NCI-H2171 treated with DMSO at 0.1 percent for 48 hours (cell line): ENCODE results near the gene CYP2C8.
"Not testable (repeated sequence)": the region's sequence is repeated elsewhere in the genome, so short reads cannot be mapped to it uniquely, and the experiment has no call there.

Experiments
- DNase-seq: peaks from one replicate; lab custom pipeline; 2025; lab: John Stamatoyannopoulos, UW

CYP2C8 gene

GRCh38 chr10:95069286-95069685, at the start of gene CYP2C8:
Gene CYP2C8, minus strand, starts transcription at chr10:95069497. Its CDS starts 95 bp downstream, at chr10:95069402.
- DNase-seq: no peak

- no peak for DNase-seq
Measured at GRCh38 chr10:95116869-95117269, 47.6 kb upstream of the CYP2C8 start.

DNA sequence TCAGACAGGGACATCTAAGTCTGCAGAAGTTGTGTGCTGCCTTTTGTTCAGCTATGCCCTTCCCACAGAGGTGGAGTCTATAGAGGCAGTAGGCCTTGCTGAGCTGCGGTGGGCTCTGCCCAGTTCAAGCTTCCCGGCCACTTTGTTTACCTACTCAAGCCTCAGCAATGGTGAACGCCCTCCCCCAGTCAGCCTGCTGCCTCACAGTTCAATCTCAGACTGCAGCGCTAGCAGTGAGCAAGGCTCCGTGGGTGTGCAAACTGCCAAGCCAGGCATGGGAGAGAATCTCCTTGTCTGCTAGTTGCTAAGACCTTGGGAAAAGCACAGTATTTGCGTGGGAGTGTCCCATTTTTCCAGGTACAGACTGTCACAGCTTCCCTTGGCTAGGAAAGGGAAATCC, 41.5 kb upstream of the CYP2C8 start:
- not testable (repeated sequence) for DNase-seq

GRCh38 chr10:95097805-95098204, 28.5 kb upstream of the CYP2C8 start:
- DNase-seq: no peak

DNA sequence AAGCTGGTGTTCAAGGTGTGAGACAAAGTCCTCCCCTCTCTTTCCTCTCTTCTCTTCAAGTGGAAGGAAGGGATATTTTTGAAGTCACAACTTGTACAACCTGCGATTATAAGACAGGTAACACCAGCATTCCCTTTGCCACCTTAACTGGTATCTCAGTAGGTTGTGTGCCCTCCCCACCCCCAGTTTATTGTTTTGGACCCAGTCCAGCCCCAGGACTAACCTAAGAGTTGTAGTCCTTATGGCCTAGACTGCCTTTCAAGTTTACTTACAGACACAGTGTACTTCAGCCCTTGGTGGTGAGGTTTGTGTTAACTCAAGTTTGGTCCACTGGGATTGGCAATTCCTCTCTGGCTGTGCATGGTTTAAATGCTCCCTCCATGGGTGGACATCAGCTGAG, 26.8 kb upstream of the CYP2C8 start:
- no peak for DNase-seq

GRCh38 chr10:95079626-95080025, 10.3 kb upstream of the CYP2C8 start:
- not testable (repeated sequence) for DNase-seq

DNA sequence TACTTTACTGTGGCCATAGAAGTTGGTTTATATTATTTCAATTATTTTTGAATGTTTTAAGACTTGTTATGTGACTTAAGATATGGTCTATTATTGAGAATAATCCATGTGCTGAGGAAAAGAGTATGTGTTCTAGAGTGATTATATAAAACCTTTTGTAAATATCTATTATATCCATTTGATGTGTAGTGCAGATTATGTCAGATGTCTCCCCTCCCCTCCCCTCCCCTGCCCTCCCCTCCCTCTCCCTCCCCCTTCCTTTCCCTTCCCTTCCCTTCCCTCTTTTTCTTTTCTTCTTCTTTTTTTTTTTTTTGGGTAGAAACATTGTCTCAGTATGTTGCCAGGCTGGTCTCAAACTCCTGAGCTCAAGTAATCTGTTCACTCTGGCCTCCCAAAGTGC, 8.3 kb upstream of the CYP2C8 start:
- no peak for DNase-seq

- no peak for DNase-seq
Measured at GRCh38 chr10:95071107-95071660, 1.9 kb upstream of the CYP2C8 start.

GRCh38 chr10:95064125-95064524, 5.2 kb downstream of the CYP2C8 start:
- not testable (repeated sequence) for DNase-seq

DNA sequence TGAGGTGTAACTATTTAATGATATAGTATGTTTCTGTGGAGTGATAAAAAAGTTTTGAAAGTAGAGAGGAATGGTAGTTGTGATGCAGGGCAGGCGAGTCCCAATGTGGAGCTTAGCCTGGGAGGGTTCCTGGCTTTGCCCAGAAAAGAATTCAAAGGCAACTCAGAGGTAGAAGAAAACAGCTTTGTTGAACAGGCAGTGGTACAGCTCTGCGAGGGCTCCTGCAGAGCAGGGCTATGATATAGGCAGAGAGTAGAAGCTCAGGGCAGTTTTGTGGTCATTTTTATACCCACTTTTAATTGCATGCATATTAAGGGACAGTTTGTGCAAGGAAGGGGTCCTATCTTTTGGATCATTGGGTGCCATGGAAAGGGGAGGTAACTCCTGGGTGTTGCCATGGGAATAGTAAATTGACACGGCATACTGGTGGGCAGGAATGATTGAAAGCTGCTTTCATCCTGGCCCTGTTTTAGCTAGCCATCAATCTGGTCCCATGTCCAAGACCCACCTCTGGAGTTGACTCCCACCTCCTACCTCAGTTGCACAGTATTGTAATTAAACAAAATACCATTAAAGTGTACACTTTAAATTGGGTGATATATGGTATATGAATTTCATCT, 12.4 kb downstream of the CYP2C8 start:
- DNase-seq: no peak

- DNase-seq: no peak
Measured at GRCh38 chr10:95049919-95050318, 19.4 kb downstream of the CYP2C8 start.

- DNase-seq: no peak
Measured at GRCh38 chr10:95048206-95048605, 21.1 kb downstream of the CYP2C8 start.

- no peak for DNase-seq
Measured at GRCh38 chr10:95039281-95039680, 30.0 kb downstream of the CYP2C8 start.

GRCh38 chr10:95035332-95036295, 33.7 kb downstream of the CYP2C8 start:
- DNase-seq: no peak

DNA sequence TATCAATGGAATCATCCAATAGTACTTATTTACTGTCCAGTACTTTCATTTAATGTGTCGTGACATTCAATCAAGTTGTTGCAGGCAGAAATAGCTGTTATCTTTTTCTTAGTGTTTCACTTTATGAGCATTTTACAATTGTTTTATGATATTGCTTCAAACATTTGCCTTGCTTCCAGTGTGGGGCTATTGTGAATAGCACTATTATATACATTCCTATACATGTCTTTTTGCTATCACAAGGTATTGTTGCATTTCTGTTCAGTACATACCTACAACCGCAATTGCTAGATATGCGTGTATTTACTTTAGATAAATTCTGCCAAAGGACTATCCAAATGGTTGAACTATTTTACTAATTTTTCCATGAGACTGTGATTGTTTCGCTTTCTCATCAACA, 34.9 kb downstream of the CYP2C8 start:
- no peak for DNase-seq

GRCh38 chr10:95031656-95032055, 37.6 kb downstream of the CYP2C8 start:
- no peak for DNase-seq

- DNase-seq: no peak
Measured at GRCh38 chr10:95026461-95026860, 42.8 kb downstream of the CYP2C8 start.

DNA sequence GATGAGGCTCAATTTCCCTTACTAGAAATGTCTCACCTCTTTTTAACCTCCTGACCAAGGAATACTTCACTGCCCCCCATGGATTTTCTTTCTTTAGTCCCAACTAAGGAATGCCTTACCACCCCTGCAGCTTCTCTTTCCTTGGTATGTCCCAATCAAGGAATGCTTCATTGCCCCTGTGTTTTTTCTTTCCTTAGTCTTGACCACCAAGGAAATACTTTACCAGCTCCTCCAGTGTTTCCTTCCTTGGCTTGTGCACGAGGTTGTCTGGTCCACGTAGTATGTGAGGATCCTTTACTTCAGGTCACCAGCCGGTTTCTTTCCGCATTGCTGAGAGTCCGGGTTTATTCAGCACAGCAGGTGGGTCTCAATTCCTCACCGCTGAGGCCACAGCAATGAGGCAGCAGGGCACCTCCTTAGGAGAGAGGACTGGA, 71.5 kb downstream of the CYP2C8 start:
- no peak for DNase-seq

DNA sequence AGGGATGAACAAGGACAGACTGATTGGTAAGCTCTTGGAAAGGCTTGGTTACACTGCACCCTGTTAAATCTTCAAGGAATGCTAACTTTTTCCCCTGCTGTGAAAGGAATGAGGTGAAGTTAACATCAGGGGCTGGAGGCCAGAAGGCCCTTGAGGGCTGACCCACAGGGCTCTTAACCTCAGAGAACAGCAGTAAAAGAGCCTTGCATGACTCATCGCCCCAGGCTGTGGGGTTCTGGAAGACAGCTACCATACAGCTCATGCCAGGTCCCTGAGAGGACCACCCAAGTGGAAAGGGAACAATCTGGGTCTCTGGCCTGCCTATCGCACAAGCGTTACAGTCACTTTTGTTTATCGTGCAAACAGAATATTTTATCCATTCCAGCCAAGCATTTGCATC, 76.5 kb downstream of the CYP2C8 start:
- no peak for DNase-seq

- no peak for DNase-seq
Measured at GRCh38 chr10:94991243-94991888, 77.9 kb downstream of the CYP2C8 start.

DNA sequence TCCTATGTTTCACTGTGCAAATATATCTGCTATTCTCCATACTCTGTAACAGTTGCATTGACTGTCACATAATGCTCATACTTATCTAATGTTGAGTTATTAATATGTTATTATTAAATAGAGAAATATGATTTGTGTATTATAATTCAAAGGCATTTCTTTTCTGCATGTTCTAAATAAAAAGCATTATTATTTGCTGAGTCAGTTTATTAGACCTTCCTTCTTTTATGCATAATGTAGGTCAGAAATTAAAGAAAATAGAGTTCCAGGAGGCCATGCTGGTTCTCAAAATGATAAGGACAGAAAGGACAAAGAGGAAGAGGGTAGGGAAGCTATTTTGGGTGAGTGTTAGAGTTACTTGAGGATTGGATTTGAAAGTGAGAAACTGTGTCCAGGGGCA, 80.1 kb downstream of the CYP2C8 start:
- DNase-seq: no peak
